CD4-positive, alpha-beta T cell treated with Interleukin-15 for 4 hours (primary cell): ENCODE results near the gene WDR86.

Source experiments
- DNase-seq: peaks from one replicate; pipeline ENCODE4 v3.0.0-alpha.2; 2020; ENCODE audit warnings: low spot score

WDR86 gene

DNA sequence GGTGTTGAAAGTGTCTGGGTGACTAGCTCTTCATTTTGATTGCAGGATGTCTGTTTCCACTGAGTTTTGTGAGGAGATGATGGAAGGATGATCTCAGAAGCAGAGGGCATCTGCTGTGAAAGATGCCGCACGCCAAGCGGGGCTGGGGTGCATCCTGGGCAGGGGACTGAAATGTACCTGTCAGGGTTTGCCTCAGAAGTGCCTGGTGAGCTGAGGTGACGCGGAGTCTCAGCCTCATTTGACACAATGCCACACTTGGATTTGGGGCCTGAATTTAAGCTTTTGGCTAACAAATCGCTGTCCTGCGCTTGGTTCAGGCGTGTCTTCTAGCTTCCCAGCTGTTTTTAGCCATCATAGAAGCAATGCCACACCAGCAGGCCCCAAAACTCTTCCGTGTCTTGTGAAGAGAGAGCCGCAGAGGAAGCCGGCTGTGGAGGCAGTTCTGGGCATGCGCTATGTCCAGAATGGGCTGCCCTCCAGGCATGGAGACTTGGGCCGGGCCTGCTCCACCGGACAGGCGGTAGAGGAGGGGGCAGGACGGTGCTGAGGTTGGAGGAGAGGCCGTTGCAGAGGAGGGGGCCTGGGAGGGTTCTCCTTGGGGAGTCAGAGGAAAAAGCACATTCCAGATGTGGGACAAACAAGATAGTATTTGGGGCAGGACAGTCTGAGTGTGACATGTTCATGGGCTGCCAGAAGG lies 31.2 kb downstream of the WDR86 start:
- DNase-seq: no peak

DNA sequence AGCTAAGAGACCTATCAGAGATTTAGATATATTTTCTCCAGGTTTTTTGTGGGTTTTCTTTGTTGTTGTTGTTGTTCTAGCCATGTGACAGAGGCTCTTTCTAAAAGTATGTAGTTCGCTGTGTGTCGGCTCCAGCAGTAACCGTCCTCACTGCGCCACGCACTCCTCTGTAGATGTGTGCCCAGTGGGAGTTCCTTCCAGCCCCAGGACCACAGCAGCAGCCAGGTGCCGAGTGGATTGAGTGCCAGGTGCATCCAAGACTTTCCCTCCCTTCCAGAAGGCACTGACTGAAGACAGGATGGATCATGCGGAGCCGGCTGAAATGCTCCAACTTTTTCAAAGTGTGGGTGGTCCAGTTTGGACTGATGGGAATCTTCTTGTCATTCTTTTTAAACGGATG lies 31.8 kb downstream of the WDR86 start:
- no peak for DNase-seq

DNA sequence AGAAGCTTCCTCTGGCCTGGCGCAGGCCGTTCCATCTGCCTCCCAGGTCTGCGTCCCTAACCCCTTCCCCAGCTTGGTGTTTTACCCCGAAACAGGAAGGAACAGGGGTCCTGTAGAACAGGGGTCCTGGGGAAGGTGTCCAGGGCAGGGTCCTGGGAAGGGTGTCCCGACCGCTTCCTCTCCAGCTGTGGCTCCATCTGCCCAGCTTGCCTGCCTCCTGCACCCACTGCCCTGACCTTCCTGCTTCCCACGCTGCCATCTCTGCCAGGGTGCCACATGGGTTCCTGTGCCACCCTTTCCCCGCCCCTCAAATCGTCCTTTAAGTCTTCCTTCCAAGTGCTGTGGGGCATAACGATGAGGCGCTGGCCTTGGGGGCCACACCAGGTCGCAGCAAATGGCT lies 32.4 kb downstream of the WDR86 start:
- DNase-seq: no peak

DNA sequence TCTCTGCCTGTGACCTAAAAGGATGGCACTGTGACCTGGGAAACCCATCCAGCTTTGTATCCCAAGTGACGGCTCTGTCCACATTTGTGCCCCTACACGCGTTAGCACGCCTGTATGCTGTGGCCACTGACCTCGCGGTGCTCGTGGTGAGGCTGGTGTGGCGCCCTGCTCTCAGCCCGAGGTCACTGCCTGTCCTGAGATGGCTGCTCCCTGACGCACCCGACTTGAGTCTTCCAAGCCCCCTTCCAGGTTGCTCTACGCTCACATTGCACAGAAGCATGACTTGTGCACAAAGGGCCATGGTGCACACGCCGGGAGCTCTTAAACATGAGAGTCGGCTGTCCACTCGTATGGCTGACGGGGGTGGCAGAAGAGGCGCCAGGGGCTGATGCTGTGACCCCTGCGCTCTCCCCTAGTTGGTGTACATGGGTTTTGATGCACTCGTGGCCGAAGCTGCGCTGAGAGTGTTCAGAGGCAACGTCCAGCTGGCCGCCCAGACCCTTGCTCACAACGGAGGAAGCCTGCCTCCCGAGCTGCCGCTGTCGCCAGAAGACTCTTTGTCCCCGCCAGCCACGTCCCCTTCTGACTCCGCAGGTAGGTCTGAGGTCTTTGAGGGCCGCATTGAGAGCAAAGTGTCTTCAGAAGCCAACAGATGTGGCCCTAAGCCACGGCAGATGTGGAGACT lies 33.5 kb downstream of the WDR86 start:
- DNase-seq: no peak

DNA sequence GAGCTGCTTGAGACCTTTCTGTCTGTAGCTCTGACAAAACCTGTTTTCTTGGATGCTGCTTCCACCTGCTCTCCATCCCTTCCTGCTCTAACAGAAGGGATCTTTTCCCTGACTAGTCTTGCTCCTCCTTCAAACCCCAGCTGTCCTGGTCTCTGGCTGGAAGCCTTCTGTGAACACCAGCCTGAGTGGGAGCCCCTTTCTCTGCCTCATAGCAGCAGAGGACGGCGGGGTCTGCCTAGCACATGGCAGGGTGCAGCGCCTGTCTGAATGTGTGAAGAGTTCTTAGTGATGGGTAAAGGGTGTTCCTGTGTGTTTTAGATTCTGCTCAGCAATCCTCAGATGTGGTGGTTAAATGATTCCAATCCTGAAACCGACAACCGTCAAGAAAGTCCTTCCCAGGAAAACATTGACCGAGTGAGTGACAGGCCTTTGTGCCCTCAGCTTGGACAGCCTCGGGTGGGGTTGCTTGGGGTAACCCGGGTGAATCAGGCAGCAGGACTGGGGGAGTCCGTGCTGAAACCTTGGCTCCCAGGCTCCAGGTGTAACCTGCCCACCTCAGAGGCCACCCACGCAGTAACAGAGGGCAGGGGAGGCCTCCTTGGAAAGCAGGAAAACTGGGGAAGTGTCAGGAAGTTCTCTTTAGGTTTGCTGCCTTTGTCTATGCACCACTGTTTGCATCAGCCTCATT lies 34.2 kb downstream of the WDR86 start:
- DNase-seq: no peak

DNA sequence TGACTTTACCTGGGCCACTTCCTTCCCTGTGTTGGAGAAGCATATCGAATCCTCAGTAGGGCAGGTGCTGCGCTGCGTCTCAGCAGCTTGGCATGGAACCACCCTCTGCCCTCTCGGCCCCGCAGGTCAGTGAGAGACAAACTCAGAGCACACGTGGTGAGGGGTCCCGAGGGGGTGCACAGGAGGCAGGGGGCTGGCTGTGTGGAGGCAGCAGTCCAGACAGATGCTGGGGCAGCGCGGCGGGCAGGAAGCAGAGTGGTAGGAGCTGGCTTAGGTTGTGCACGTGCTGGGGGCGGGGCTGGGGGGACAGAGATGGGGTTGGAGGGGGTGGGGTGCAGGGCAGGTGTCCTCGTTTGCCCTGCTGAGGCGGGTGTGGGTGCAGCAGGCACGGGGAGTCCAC lies 35.1 kb downstream of the WDR86 start:
- no peak for DNase-seq

DNA sequence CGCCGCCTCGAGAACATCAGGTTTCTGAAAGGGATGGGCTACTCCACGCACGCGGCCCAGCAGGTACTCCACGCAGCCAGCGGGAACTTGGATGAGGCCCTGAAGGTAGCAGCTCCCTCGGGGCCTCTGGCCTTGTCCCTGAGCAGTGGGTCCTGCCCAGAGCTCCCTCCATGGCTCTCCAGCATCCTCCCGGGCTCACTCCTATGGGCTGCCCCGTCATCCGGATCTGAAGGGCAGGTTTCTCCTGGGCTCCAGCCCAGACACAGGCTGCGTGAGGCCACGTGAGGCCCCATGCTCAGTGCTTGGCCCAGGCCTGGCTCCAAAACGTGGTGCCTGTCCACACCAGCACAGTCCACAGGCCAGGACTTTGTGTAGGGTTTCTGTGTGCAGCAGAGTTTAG lies 35.7 kb downstream of the WDR86 start:
- no peak for DNase-seq

DNA sequence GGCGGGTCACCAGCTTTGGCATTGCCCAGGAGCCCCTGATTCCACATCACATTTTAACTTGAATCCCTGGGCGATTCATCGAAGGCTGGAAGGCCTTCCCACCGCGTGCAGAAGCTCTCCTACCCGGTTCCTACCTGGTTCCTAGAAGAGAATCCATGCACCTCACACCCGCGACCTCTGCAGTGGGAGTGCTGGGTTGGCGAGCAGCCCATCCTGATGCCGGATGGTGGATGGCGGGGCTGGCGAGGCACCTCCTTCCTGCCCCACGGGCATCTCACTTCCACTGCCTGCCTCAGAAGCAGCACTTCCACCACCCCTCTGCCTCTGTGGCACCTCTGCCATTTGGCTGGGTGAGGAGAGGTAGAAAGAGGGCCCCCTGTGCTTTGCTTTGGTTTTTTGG lies 36.2 kb downstream of the WDR86 start:
- no peak for DNase-seq

DNA sequence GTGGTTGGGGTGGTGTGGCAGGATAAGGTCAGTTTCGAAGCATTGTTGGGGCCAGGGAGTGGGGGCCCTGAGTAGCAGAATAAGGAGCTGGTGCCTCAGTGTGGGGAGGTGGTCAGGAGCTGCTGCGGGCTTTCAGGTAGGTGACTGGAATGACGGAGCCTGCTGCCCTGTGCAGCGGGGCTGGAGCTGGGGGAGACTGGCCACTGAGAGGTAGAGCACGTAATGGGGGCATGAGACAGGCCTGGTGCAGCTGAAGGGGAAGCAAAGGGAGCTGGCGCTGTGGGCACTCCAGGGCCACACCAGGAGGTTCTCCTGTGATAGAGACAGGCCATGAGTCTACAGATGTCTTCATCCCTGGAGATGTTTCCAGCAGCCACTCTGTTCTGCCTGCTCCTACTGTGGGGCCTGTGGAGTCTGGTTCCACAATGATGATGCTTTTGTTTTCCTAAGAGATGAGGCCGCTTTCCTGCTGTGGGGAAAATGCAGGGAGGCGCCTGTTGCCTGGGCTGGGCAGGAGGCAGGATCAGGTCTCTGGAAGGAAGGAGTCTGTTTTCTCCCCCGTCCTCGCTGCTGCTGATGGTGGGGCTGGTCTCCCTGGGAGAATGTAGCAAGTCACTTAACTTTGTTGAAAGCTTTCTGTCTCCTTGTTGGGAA lies 37.1 kb downstream of the WDR86 start:
- DNase-seq: no peak

DNA sequence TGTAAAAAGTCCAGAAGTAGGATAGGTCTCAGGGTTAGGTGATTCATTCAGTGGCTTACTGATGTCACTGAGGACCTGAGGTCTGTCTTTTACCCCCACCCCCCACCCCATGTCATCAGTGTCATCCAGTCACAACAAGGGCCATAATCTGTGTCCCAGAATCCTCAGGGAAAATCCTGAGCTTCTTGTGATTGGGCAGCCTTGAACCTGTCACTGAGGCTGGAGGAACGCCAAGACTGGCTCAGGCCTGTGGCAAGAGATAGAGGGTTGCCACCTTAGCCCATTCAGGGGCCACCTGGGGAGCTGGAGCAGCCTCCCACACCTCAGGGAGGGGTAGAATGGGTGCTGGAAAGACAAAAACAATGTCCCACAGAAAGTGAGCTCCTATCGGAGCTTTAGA lies 38.6 kb downstream of the WDR86 start:
- DNase-seq: no peak

DNA sequence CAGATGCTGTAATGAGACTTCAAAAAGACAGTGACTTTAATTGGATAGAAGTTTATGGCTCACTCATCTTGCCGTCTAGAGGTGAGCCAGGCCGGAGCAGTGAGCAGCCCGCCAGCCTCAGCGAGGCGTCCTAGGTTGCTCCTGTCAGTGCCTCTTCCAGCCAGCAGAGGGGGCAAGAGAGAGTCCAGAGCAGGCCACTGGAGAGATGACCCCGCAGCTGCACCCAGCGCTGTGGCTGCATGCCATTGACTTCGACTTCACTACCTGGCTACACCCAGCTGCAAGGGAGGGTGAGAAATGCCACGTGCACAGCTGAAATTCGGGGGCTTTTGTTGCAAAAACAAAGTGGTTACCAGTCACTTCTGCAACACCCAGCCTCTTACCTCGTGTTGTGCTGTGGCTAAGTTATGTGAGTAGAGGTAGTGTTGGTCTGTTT lies 41.7 kb downstream of the WDR86 start:
- peak; percentile 84 for DNase-seq

DNA sequence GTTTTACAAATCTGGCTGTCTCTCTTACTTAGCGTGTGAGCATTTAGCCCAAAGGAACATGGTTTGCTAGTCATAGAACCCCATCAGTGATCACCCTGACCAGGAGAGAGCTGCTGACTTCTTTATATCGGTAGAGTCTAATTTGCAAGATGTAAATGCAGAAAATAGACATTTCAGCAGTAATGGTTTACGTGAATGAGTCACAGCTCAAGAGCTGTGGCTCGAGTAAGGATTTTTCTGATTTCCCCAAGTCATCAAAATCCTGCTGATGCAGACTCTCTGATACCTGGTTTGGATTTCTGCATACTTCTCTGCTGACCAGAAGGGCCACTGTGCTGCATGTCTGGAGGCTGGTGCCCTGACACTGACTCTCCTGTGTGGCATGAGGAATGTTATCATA lies 42.6 kb downstream of the WDR86 start:
- no peak for DNase-seq

DNA sequence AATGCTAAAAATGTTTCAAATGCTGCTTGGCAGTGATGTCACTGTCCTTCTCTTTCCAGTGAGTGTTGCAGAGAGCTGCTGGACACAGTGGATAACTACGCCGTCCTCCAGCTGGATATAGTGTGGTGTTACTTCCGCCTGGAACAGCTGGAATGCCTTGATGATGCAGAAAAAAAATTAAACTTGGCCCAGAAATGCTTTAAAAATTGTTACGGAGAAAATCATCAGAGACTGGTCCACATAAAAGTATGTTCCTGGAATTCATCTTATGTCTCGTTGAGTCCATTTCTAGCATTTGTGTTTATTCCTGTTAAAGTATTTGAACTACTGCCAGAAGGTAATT lies 43.0 kb downstream of the WDR86 start:
- DNase-seq: no peak

DNA sequence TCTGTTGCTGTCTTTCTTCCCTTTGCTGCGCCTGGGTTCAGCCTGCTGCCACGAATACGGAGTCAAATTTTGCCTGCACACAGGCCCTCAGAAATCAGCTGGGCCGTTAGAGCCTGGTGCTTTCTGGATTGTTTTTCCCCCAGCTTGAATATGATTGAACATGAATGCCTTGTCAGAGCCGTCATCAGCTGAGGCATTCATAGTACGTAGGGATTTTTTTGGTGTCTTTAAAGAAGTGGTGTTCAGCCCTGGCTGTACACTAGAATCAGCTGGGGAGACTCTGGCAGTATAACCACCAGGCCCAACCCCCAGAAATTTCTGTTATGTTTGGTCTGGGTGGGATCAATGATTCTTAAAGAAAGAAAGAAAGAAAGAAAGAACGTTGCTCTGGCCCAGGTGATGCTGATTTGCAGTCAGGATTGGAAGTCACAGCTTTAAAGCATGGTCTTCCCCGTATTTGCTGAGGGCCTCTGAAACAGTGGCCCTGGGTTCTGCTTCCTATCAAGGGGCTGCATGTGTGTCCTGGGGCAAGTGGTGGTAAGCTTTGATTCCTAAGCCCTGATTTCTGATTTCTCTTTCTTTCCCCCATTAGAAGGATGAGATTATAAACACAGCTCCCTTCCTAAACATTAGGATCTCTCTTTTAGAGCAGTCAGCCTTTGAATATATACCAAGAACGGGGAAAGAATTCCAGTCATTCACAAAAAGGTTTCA lies 43.5 kb downstream of the WDR86 start:
- no peak for DNase-seq

DNA sequence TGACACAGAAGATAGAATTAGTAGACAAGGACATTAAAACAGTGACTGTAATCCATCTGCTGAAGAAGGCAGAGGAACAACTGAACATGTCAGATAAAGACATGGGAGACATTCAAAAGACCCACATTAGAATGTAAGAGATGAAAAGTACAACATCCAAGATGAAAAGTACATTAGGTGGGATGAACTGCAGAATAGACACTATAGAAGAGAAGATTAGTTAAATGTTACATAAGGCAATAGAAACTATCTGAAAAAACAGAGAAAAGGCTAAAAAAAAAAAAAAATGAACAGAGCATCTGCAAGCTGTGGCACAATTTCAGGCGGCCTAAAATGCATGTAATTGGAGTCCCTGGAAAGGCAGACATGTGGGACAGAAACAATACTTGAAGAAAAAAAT lies 46.7 kb downstream of the WDR86 start:
- DNase-seq: no peak

DNA sequence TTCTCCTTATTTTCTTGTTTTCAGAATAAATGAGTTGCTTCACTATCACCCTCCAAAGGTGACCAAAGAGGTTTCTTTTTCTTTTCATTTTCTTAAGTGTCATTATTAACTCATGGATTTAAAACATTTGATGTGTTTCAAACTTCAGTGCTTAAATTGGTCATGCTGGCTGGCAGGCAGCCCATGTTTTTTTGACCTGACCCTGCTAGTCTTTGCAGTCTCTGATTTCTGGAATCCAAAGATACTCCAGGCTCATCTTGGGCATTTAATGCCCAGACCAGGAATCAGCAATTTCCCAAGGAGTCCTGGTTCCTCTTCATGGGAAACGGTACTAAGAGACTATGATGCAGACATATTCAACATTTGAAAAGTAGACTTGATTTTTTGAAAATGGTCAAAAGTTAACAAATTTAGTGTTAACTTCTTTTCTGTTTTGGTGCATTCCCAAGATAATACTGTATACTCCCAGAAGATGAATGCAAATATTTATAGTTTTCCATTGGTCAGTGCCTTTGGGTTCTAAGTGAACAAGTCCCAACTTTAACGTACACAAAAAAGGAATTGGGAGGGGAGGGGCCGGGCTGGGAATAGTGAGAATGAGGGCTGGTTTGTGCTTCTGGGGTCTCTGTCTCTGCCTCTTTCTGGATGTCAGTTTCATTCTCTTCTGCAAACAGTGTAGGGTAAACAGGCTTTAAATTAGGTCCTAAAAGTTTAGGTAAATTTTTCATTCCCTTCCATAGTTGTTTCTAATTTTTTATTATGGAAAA lies 48.5 kb downstream of the WDR86 start:
- DNase-seq: no peak

DNA sequence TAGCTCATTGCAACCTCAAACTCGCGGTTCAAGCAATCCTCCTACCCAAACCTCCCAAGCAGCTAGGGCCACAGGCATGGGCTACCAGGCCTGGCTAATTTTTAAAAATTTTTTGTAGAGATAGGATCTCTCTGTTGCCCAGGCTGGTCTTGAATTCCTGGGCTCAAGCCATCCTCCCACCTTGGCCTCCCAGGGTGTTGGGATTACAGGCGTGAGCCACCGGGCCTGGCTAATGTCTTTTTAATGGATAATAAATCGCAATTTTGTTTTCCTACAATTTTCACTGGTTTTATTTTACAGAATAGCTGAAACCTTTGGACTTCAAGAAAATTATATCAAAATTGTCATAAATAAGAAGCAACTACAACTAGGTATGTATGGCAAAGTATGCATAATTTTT lies 57.3 kb downstream of the WDR86 start:
- DNase-seq: no peak

DNA sequence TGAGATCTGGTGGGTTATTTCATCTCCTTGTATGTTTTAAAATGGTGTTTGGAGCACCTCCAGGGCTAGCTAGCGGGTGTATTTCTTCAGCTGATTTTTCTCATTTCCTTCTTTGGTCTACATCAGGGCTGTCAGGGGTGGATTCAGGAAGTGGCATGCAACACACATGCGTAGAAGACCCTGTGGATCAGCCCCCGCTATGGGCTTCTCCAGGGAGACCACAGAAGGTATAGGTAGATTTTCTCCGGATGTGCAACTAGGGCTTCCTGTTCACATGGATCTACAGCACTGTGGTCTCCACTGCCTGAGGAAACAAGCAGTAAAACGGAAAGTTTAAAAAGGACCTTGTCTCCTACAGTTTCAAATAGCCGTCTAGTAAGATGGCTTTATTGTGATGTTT lies 57.9 kb downstream of the WDR86 start:
- peak; percentile 64 for DNase-seq

DNA sequence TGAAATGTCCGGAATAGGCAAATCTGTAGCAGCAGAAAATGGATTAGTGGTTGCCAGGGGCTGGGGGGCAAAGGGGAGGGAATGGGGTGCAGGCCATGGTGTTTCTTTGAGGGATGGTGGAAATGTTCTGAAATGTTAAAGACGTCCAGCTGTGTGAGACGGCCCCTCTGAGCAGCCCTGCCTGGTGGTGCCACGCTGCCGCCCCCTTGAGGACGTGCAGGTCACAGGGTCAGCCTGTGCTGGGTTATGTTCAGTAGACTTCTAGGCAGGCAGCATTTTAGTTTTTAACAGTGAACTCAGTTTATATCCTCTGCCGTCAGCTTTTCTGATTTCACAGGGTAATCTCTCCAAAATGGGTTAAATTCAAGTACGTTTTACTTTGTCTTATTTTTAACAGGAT lies 58.8 kb downstream of the WDR86 start:
- DNase-seq: peak; percentile 44

DNA sequence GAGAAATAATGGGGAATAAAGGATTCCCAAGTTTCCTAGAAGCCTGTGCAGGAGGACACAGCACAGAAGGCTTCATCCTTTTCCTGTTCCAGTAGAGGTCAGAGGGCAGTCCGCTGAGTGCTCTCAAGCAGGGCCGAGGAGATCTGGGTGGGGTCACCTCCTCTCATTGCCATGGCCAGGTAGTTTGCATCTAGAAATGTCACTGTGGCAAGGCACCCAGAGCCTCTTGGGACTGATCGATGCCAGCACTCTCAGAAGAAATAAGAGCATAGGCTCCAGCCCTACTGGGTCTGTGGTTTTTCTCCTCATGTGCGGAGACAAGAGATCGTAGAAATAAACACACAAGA lies 60.4 kb downstream of the WDR86 start:
- DNase-seq: no peak

DNA sequence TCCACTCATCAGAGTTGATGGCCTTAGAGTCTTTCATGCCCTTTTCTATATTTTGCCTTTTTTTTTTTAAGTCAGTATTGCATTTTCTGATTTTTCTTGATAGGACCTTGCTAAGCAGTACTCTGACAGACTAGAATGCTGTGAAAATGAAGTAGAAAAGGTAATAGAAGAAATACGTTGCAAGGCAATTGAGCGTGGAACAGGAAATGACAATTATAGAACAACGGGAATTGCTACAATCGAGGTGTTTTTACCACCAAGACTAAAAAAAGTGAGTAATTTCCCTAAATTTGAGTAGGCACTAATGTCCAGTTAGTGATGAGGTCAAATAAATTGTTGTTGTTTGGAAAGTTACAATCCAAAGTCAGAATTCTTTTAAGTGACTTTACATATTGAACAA lies 60.9 kb downstream of the WDR86 start:
- no peak for DNase-seq

DNA sequence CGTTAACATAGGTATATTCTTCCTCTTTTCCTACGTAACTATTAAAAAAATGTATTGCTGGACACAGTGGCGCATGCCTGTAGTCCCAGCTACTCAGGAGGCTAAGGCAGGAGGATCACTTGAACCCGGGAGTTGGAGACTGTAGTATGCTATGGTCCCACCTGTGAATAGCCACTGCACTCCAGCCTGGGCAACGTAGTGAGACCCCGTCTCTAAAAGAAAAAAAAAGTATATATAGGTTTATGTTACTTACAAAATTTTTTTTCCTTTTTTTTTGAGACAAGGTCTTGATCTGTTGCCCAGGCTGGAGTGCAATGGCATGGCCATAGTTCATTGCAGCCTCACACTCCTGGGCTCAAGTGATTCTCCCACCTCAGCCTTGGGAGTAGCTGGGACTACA lies 62.6 kb downstream of the WDR86 start:
- DNase-seq: no peak
